ENCODE measurements around the gene RNF4.

- no peak for TF ChIP-seq EZH2 (IDR thresholded peaks at IDR 0.05)
- TF ChIP-seq POLR2AphosphoS5 (IDR thresholded peaks at IDR 0.05; ENCODE audit: borderline replicate concordance, low read depth, low read length) = no peak
- TF ChIP-seq FOXP2 (optimal IDR thresholded peaks at IDR 0.05; ENCODE audit: control extremely low read depth, extremely low read length, insufficient read depth) = no peak
Measured at GRCh38 chr4:2489841-2490552, 21.1 kb downstream of the RNF4 start.
